Embryonic facial prominence (tissue), 1 donor: ENCODE data around the gene IGFN1.
"Not testable (repeated sequence)": the region's sequence is repeated elsewhere in the genome, so short reads cannot be mapped to it uniquely, and the experiment has no call there.

Experiments
- DNase-seq: peaks from one replicate; pipeline ENCODE4 v3.0.0-alpha.2; 2016; ENCODE audit errors: extremely low spot score

IGFN1 gene

GRCh38 chr1:201190624-201191051 lies at the start of gene IGFN1:
TSS of gene IGFN1 (plus strand) at chr1:201190824. CDS start at chr1:201193294, 2,470 bp downstream.
- no peak for DNase-seq

- DNase-seq, result no peak
Observed at GRCh38 chr1:201140941-201141260, 49.7 kb upstream of the IGFN1 start.

DNA sequence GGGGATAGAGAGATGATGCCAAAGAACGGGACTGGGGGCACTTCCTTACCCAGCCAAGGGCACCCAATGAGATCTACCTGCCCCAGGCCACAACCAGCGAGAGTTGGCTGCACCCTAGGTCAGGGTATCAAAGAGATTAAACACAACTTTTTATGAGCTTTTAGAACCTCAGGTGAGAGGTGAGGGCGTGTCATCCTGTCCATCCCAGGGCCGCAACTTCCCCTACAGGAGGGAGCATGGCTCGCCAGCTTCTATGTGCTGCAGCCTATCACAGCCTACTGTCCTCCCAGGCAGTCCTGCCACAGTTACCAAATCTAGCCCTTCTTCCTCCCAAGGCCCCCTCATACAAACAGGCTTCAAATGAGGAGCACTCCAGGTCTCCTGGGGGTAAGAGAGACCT lies 49.2 kb upstream of the IGFN1 start:
- DNase-seq, result no peak

GRCh38 chr1:201142011-201142848 lies 48.4 kb upstream of the IGFN1 start:
- no peak for DNase-seq

- DNase-seq, result no peak
Observed at GRCh38 chr1:201142849-201143725, 47.5 kb upstream of the IGFN1 start.

- no peak for DNase-seq
Observed at GRCh38 chr1:201143726-201144635, 46.6 kb upstream of the IGFN1 start.

GRCh38 chr1:201144701-201145100 lies 45.9 kb upstream of the IGFN1 start:
- no peak for DNase-seq

- DNase-seq, result no peak
Observed at GRCh38 chr1:201145132-201145531, 45.5 kb upstream of the IGFN1 start.

DNA sequence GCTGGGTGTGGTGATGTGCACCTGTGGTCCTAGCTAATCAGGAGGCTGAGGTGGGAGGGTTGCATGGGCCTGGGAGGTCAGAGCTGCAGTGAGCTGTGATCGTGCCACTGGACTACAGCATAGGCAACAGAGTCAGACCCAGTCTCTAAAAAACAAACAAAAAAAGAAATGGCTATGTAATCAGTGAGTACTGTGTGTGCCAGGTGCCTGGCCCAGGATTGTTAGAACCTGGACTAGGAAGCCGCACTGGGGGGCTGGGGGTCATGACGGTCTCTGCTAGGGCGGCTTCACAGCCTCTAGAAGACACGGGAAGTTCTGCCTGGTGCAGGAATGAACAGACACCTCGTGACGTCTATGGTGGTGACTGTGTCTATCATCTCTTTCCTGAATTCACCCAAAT lies 44.8 kb upstream of the IGFN1 start:
- DNase-seq, result no peak

DNA sequence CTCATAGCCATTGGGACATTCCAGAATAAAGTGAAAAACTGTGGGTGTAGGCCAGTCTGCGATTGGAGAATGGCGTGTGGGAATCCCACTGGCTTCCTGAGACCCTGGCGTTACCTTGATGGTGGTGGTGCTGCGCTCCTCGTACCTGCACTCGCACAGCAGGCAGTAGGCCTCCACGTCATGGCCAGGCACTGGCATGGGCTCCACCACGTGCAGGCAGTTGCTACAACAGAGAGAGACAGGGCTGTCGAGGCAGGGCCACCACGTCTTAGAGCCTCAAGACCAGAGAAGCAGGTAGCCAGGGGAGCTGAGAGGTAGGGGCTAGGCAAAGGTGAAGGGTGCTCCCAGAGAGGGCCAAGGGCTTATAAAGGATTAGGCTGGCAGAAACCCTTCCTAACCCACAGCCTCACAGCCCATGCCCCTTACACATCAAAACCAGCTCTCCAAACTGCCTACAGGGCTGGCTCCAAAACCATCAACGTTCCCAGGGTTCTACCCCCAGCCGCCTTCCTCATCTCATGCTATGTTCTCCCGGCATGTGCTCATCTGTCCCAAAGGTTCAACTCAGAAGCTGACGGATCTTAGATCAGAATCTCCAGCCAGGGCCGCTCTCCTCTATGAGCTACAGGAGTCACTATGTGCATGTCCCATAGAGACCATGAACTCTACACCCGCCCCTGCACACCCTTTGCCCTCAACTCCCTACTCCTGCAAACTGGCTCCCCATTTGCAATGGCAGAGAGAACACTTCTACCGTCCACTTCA lies 43.8 kb upstream of the IGFN1 start:
- DNase-seq, result no peak

- no peak for DNase-seq
Observed at GRCh38 chr1:201147396-201148015, 43.1 kb upstream of the IGFN1 start.

- DNase-seq, result no peak
Observed at GRCh38 chr1:201149400-201149799, 41.2 kb upstream of the IGFN1 start.

GRCh38 chr1:201153474-201154388 lies 36.9 kb upstream of the IGFN1 start:
- DNase-seq, result no peak

DNA sequence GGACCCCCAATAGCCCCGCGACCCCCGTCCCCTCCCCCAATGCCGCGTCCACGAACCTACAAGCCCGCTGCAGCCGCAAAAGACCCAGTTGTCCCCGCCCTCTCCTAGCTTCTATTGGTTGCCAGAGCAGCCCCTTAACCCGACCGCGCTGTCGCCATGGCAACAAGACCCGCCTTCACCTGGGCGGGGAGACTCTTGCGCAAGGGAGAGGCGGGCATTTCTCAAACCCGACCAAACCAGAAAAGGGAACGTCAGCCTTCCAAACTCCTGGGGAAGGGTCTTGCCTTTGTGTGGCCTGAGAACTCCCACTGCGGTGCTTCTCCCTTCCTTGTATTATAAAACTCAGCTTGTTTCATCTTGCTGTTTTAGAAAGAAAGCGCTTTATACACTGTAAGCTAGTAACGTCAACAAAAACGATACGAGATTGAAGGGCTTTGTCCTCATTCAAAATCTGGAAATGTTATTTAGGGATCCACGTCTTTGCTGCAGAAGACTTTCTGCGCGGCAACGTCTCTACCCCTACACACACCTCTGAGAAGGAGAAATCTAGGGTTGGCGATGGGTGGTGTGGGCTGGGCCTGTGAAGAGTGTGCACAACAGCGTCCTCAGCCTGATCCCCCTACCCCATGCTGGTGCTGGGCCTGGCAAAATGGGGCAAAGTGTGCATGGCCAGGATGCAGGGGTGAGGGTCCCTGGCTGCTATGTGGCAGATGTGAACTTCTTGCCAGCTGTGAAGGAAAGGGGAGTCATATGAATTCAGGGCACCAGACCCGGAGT lies 36.0 kb upstream of the IGFN1 start, which contains the start of gene TMEM9:
TSS of gene TMEM9 (minus strand) at position 86 of the 777 bp plus-strand sequence. CDS start 551 bp downstream, outside the sequence.
- DNase-seq, result peak; percentile 95

DNA sequence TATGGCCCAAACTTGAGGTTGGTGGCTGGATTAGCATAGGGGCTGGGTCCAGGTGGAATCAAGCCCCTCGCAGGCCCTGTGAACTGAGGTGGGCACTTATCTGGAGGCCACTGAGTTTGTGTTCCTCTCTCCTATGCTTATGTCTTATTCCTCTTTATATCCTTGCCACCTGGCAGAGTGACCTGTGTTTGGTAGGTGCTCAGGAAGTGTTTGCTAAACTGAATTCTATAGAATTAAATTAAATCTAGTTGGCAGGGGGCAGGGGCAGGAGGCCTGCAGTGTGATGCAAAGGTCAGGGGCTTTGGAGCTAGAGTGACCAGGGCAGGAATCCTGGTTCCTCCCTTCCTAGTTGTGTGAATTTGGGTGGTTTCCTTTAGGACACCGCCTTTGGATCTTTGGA lies 35.3 kb upstream of the IGFN1 start:
- DNase-seq, result no peak

DNA sequence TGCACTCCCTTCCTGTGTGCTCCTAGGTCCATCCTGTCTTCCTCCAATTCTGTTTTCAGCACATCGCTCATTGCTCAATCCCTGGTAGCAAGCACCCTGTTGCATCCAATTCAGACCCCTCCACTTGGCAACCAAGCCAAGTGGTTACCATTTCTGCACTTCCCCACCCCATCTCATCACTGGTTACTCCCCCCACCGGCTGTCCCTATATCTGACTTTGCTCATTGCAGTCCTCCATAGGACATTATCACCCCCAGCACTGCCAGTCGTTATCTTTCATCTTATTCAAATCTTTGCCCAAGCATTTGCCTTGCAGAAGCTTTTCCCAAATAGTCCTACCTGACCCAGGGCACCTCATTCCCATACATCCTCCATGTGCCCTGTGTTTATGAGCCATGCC lies 34.3 kb upstream of the IGFN1 start:
- no peak for DNase-seq

GRCh38 chr1:201156819-201157218 lies 33.8 kb upstream of the IGFN1 start:
- no peak for DNase-seq

GRCh38 chr1:201157949-201158348 lies 32.7 kb upstream of the IGFN1 start:
- DNase-seq, result no peak

- not testable (repeated sequence) for DNase-seq
Observed at GRCh38 chr1:201163036-201163435, 27.6 kb upstream of the IGFN1 start.
